IPS-11a (cell line): Measurements from ENCODE around the gene HSD17B13.
"Not testable (repeated sequence)": the region's sequence is repeated elsewhere in the genome, so short reads cannot be mapped to it uniquely, and the experiment has no call there.

Experiments
- H3K4me3 ChIP-seq: one replicate; pipeline ENCODE4 v1.5.1; 2013; ENCODE audit warnings: low read depth, low read length, control low read depth

The HSD17B13 gene, protein sequence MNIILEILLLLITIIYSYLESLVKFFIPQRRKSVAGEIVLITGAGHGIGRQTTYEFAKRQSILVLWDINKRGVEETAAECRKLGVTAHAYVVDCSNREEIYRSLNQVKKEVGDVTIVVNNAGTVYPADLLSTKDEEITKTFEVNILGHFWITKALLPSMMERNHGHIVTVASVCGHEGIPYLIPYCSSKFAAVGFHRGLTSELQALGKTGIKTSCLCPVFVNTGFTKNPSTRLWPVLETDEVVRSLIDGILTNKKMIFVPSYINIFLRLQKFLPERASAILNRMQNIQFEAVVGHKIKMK

DNA sequence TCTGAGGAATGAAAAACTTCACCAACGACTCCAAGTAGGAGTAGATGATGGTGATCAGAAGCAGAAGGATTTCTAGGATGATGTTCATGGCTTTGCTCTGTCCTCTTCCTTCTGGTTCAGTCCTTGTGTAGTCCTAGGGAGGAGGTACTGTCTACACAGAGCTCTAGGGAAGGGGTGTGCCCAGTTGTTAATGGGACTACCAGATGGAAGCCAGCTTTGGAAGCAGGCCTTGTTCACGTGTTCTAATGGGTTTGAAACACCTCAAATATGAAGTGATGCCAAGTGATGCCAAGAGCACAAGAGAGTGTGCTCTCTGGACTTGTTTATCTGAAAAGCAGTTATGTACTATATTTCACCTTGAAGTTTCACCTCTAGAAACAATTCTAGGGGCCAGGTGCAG is at the start of gene HSD17B13:
HSD17B13 (minus strand) TSS at position 129 of the 400 bp plus-strand sequence; CDS start at position 88, 41 bp downstream.
- H3K4me3 ChIP-seq = no peak within 1 kb of the TSS

GRCh38 chr4:87370068-87370467 is 47.4 kb upstream of the HSD17B13 start:
- H3K4me3 ChIP-seq = no peak overlapping the region

GRCh38 chr4:87366521-87367162 is 44.0 kb upstream of the HSD17B13 start:
- no peak overlapping the region for H3K4me3 ChIP-seq

- no peak overlapping the region for H3K4me3 ChIP-seq
Observed at GRCh38 chr4:87365348-87365747, 42.7 kb upstream of the HSD17B13 start.

DNA sequence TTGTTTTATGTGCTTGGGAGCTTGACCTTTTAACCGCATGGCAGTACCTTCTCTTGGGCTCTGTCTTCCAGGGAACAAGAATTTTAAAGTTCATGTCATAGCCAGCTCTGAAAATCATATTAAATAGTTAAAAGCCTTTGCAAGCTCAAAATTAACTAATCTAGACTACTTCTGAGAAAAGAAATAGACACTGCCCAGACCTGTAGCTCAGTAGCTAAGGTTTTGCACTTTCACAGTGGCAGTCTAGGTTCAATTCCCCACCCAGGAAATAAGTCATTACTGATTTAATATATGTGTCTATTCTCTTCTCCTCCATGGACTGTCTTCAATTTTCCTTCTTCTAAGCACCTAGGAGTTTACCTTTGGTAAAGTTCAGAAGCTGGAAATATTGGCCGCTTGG is 40.9 kb upstream of the HSD17B13 start:
- H3K4me3 ChIP-seq = no peak overlapping the region

DNA sequence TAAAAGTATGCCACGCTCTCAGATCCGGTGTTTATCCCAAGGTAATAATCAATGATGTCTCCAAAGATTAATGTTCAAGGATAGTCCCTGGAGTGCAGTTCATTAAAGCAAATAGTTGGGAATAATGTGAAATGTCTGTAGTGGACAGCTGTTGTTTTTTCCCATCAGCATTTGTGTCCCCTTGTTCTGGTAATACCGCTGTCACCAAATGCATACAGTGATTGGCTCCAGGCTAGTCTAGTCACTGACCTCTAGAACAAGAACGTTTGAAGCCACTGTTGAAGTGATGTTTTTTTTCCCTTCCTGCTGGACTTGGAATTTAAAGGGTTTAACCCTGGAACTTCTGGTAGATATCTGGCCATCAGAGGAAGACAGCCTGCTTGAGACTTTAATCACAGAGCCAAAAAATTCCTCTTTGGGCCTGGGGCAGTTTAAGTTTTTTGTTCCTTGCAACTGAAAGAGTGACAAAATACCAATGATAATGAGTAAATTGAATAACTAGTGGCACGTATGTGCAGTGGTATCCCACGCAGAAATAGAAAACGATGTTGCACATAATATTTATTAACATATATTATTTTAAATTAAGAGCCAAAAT is 37.8 kb upstream of the HSD17B13 start:
- H3K4me3 ChIP-seq = no peak overlapping the region

DNA sequence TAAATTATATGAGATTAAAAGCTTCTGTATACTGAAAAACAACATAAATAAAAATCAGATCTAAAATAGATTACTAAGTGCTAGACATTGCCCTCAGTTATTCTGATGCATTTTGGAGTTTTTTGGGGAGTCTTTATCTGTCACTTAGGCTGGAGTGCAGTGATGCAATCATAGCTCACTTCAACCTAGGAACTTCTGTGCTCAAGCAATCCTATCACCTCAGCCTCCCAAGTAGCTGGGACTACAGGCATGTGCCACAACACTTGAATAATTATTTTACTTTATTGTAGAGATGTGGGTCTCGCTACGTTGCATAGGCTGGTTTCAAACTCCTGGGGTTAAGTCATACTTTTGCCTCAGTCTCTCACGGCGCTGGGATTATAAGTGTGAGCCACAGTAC is 36.6 kb upstream of the HSD17B13 start:
- H3K4me3 ChIP-seq = no peak overlapping the region

GRCh38 chr4:87356832-87357526 is 34.3 kb upstream of the HSD17B13 start:
- H3K4me3 ChIP-seq = no peak overlapping the region

DNA sequence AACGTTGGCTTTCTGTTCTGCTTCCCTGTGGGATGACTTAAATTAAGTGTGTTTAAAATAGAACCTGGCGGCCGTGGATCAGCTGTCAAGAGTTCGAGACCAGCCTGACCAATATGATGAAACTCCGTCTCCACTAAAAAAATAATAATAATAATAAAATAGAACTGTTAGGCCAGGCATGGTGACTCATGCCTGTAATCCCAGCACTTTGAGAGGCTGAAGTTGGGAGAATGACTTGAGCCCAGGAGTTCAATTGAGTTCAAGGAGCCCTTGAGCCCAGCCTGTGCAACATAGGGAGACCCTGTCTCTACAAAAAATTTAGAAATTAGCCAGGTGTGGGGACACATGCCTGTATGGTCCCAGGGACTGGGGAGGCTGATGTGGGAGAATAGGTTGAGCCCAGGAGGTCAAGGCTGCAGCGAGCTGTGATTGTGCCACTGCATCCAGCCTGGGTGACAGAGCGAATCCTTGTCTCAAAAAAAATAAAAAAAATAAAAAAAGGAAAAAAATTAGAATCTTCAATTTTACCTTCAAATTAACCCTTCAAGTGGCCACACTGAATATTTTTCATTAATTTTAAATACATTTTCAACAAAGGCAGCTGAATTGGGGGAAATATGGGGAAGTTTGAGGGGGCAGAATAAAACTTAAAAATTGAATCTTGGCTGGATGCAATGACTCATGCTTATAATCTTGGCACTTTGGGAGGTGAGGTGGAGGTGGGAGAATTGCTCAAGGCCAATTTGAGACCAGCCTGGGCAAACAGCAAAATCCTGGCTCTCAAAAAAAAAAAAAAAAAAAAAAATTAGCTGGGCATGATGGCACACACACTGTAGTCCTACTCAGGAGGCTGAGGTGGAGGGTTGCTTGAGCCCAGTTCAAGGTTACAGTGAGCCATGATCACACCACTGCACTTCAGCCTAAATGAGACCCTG is 31.8 kb upstream of the HSD17B13 start:
- no peak overlapping the region for H3K4me3 ChIP-seq

GRCh38 chr4:87353592-87353991 is 30.9 kb upstream of the HSD17B13 start:
- no peak overlapping the region for H3K4me3 ChIP-seq

DNA sequence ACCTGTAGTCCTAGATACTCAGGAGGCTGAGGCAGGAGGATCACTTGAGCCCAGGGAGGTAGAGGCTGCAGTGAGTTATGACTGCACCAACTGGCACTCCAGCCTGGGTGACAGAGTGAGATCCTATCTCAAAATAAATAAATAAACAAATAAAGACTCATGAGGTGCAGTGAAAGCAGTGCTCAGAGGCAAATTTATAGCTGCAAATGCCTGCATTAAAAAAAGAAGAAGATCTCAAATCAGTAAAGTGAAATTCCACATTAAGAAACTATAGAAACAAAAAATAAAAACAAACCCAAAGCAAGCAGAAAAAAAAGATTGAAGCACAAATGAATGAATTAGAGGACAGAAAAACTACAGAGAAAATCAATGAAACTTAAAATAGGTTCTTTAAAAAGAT is 22.5 kb upstream of the HSD17B13 start:
- no peak overlapping the region for H3K4me3 ChIP-seq

GRCh38 chr4:87342872-87343271 is 20.2 kb upstream of the HSD17B13 start:
- H3K4me3 ChIP-seq = no peak overlapping the region

DNA sequence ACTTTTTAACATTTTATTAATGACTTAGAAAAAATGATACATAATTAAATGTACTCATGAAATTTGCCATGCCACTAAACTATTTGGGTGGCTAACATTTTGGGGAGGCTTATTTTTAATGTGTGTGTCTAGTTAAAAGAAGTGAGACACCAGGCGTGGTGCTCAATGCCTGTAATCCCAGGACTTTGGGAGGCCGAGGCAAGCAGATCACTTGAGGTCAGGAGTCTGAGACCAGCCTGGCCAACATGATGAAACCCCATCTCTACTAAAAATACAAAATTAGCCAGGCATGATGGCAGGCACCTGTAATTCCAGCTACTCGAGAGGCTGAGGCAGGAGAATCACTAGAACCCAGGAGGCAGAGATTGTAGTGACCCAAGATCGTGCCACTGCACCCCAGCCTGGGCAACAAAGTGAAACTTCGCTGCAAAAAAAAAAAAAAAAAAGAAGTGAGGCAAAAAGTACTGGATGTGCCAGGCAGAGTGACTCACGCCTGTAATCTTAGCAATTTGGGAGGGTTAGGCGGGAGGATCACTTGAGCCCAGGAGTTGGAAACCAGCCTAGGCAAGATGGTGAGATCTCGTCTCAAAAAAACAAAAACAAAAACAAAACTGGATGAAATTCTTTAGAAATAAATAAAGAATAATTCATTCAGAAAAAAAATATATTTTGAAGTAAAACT is 19.4 kb upstream of the HSD17B13 start:
- H3K4me3 ChIP-seq = not testable (repeated sequence)

- no peak overlapping the region for H3K4me3 ChIP-seq
Observed at GRCh38 chr4:87339440-87339839, 16.8 kb upstream of the HSD17B13 start.

- H3K4me3 ChIP-seq = no peak overlapping the region
Observed at GRCh38 chr4:87337361-87337760, 14.7 kb upstream of the HSD17B13 start.

DNA sequence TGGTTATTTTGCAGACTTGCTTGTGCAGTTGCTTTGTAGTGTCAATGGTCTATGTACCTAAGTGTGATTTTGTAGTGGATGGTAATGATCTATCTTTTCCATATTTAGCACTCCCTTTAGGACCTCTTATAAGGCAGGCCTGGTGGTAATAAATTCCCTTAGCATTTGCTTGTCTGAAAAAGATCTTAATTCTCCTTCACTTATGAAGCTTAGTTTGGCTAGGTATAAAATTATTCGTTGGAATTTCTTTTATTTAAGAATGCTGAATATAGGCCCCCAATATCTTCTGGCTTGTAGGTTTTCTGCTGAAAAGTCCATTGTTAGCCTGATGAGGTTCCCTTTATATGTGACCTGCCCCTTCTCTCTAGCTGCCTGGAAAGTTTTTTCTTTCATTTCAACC is 10.6 kb upstream of the HSD17B13 start:
- no peak overlapping the region for H3K4me3 ChIP-seq

GRCh38 chr4:87330761-87331160 is 8.1 kb upstream of the HSD17B13 start:
- H3K4me3 ChIP-seq = no peak overlapping the region

- no peak overlapping the region for H3K4me3 ChIP-seq
Observed at GRCh38 chr4:87327136-87327535, 4.5 kb upstream of the HSD17B13 start.

DNA sequence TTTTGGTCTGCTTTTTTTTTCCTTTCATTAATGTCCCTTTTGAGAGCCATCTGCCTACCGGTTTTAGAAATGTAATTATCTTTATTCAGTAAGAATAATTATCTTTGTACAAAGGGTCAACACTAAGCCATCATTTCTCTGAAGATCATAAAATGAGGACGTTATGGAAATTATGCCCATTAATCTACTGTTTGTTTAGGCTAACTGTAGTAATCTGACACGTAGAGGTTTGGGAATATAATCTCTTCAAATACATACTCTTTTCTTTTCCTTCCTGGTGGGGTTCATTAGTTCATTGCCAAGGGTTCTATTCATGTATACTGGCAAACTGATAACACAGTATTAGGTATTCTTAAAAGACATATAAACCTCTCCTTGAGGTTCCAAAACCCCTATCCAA is 3.8 kb upstream of the HSD17B13 start:
- no peak overlapping the region for H3K4me3 ChIP-seq

DNA sequence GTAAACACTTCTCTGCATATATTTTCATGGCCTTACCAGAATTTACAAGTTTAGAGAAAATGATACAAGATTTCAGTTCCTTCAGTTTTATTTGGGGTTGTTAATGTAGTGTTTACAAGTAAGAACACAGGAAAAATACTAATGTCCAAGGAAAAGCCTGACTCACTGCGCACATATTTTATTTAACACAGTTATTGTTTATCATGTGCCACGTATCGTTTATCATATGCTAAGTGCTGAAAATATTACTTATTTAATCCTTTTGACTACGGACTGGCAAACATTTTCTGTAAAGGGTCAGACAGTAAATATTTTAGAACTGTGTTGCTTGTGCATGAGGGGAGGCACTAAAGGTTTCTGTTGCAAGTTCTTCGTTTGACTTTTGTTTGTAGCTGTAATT is 794 bp downstream of the HSD17B13 start:
- H3K4me3 ChIP-seq = no peak overlapping the region
